Measurements from ENCODE around the gene CDH15. TPM values are rescaled to one million over a fixed set of nuclear protein-coding genes. Genes with fewer than 3 reads are reported as not detected.

The CDH15 gene
- total and polyA plus RNA-seq, 2 of the 13 experiments (the other 11 are each of a cell fraction or from before 2014, with no cell fraction given) = 0.74 to 2.2 TPM

- TF ChIP-seq ZNF407 (CRISPR knock-in tag; IDR thresholded peaks at IDR 0.05; ENCODE audit: not compliant biosample characterization) (no peak), GMEB1 (CRISPR knock-in tag; IDR thresholded peaks at IDR 0.05; ENCODE audit: borderline replicate concordance) (no peak), YY1 (IDR thresholded peaks at IDR 0.05; ENCODE audit: insufficient read depth, insufficient replicate concordance, low read depth, low read length) (peak; percentile 59), ZNF280B (CRISPR knock-in tag; IDR thresholded peaks at IDR 0.05; ENCODE audit: borderline replicate concordance) (no peak), ATF7 (IDR thresholded peaks at IDR 0.05) (no peak), ATF7 (CRISPR knock-in tag; IDR thresholded peaks at IDR 0.05) (peak; percentile 41; the same call in 1 of the 2 replicates), POLR2A (IDR thresholded peaks at IDR 0.05; ENCODE audit: insufficient read depth in 1 of 2, low read depth in 2 of 2, low read length in 2 of 2) (peak in 1 of 2 experiments; percentile 45; a peak in 1 of 4 replicates), ARID5B (CRISPR knock-in tag; IDR thresholded peaks at IDR 0.05) (0 out of 2 replicates have a peak, but pooled peaks have one; percentile 27), ZNF260 (CRISPR knock-in tag; IDR thresholded peaks at IDR 0.05; ENCODE audit: borderline replicate concordance, low read depth) (no peak), CSRNP2 (CRISPR knock-in tag; conservative IDR thresholded peaks at IDR 0.05; ENCODE audit: low read depth) (no peak)
Observed at GRCh38 chr16:89200124-89200849, 28.7 kb downstream of the CDH15 start, which contains the start of gene SLC22A31 (continued).
